HG03135 (cell line): Measurements from ENCODE around the gene AP1M2.
"Not testable (repeated sequence)": the region's sequence is repeated elsewhere in the genome, so short reads cannot be mapped to it uniquely, and the experiment has no call there.

Experiments used
- ATAC-seq: cut with Tn5 transposase; IDR thresholded peaks from one replicate; pipeline ENCODE4 v1.9.1; 2021; ENCODE audit warnings: mild to moderate bottlenecking, moderate library complexity; ENCODE audit not compliant: unreplicated experiment

Gene AP1M2

DNA sequence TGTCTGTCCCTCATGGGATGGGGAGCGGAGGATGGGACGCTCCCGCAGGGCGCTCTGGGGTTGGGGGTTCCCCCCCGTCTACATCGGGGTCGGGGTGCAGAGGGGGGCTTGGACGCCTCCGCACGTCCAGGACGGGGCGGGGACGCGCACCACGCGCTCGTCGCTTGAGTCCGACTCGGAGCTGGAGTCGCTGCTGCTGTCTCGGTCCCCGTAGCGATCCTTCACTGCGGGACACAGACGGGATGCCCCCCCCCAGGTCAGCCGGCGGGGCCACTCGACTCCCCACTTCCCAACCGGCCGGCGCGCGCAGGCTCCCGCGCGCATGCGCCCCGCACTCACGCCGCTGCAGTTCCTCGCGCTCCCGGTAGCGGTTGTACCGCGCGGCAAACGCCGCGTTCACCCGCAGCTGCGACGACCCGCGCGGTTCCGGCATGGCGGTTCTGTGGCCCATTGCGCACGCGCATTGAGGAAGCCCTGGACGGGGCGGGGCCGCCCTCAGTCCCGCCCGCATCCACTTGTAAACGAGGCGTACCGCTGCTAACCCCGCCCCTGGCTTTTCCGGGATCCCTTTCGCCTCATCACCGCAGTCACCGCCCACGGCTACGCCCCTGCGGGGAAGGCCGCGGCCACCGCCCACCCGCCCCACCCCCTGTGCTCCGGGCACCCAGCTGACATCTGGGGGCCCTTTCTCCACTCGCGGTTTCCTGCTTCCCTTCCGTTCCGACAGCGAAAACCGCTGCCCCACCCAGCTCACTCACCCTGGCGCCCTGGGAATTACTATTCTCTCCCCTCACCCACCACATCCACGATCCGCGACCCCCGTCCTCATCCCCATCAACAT lies 21.3 kb downstream of the AP1M2 start, which contains the start of gene KRI1:
TSS of gene KRI1 (minus strand) at position 444 of the 841 bp plus-strand sequence. CDS start at position 433, 11 bp downstream.
- ATAC-seq, result peak; percentile 44

DNA sequence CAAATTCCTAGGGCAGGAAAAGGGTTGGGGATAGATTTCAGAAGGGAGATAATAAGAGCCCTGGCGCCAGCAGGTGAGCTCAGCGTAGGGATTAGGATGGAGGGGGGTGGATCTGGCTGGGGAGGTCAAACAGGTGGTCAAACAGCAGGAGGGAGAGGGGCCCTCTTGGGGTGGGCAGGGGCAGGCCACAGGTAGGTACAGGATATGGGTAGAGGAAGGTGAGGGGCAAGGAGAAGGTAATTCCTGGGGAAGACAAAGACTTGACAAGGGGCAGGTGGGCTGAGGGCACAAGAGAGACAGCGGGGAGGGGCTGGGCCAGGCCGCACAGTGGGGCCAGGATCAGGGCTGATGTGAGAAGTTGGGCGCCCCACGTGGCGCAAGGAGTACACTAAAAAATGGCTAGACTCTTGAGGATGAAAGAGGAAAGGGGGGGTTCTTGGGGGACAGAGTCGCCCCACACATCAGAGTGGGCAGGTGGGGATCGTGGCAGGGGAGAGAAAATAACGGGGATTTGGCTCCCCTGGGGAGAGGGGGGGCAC lies 22.0 kb downstream of the AP1M2 start:
- ATAC-seq, result no peak

DNA sequence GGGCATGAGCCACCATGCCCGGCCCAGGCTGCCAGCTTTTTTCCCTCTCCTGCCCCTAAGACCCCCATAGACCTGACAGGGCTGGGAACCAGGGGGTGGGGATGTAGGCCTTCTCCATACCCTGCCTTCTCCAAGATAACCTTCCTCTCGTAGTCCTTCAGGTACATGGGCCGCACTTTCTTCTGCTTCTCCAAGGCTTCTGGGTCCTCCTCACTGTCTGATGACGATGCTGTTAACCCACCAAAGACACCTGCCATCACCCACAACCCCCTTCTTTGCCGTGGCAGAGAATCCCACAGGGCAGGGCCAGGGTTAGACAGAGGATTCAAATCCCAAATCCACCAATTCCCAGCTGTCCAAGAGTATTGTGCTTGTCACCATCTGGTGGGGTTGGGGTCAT lies 24.5 kb downstream of the AP1M2 start:
- ATAC-seq, result no peak

DNA sequence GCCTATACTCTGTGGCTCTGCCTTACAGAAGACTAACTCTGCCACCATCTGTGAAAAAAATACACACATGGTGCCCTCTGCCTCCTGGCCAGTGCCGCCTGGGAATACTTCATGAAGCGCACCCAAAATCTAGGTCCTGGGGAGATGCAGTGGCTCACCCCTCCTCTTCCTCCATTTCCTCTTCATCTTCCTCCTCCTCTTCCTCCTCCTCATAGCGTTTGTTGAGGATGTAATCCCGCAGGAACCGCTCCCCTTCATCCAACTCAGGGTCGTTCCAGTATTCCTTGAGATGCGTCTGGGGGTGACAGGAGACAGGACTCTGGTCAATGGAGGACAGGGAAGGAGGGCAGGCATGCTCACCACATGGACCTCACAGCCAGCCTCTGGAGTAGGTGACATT lies 27.0 kb downstream of the AP1M2 start:
- no peak for ATAC-seq

DNA sequence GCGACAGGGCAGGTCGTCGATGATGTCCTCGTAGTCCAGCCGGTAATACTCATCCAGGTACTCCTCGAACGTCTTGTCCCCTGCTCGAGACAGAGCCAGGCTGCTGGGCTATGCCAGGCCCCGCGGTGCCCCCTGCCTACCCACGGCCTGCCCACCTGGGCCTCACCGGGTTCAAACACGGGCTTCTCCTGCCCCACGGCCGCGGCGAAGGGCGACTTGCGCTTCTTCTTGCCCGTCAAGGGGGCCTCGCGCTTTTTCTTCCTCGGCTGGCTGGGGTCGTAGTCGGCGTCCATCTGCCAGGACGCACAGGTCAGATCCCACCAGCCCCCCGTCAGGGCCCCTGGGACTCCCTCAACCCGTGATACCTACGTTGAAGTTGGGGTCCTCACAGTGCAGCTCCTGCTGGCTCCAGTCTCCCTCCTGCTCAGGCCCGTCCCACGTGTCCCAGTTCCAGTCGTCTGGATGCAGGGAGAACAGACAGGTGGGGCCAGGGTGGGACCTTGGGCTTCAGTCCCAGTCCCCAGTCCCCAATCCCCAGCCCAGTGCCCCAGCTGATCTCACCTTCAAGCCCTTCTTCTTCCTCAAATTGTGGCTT lies 29.4 kb downstream of the AP1M2 start:
- ATAC-seq, result no peak

DNA sequence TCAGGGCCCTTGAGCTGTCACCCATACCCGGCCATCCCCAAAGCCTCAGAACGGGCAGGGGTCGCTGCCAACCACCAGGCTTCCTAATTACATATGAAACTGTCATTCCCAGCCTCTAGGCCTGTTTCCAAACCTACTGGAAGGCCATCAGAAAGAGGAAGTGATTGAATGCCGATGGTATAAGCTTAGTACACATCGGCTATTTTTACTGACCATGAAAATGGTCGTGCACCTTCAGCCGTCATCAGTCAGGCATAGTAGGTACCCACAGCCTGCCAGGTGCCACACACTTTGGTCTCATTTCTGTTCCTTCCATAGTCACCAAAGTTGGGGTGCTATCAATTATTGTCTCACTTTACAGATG lies 31.5 kb downstream of the AP1M2 start:
- no peak for ATAC-seq

DNA sequence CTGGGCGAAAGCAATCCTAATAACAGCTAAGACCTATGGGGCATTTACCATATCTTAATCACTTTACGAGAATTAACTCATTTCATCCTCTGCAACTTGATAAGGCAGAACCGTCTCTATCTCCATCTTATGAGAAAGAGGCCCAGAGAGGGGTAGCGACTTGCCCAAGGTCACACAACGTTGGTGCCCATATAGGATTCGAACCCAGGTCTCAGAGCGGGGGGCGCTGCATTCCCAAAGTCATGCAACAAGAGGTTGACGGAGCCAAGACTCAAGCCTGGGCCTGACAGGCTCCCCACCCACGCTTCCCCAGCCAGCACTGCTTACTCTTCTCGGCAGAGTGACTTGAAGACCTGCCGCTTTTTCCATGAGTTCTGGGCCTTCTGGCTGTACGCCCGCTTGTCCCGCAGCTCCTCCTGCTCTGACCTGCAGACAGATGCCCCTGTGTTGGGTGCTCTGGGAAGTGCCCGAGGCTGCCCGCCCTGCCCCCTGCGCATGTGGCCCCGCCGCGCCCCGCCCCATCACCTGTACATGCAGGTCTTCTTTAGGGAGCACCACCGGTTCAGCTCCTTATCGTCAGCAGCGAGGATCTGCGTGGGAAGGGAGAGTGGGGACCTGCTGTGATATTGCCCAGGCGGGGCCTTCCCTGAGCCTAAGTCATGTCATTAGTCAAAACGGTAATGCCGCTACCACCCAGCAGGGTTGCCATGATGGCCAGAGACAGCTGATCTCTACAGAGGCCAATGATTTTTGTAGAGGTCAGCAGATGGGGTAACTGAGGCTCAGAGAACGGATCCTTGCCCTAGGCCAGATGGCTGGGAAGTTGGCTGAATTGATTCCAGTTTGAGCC lies 32.1 kb downstream of the AP1M2 start:
- no peak for ATAC-seq

DNA sequence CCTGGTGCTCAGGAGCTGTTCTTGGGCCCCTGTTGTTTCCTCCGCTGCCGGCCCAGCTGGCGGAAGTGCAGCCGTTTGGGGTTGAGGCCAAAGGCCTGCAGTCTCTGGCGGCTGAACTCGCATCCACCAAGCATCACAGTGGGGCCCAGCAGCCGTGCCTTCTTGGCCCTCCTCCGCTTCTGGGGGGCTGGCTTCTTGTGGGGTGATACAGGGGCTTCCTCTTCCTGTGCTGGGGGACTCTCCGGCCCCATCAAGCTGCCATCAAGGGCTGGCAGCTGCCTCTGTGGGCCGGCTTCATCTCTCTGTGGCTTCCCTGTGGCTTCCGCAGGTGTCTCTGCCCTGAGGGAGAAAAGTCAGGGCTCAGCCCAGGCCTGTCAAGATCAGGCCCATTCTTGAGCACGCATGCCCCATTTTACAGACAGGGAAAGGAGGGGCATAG lies 33.1 kb downstream of the AP1M2 start:
- ATAC-seq, result peak; percentile 49

DNA sequence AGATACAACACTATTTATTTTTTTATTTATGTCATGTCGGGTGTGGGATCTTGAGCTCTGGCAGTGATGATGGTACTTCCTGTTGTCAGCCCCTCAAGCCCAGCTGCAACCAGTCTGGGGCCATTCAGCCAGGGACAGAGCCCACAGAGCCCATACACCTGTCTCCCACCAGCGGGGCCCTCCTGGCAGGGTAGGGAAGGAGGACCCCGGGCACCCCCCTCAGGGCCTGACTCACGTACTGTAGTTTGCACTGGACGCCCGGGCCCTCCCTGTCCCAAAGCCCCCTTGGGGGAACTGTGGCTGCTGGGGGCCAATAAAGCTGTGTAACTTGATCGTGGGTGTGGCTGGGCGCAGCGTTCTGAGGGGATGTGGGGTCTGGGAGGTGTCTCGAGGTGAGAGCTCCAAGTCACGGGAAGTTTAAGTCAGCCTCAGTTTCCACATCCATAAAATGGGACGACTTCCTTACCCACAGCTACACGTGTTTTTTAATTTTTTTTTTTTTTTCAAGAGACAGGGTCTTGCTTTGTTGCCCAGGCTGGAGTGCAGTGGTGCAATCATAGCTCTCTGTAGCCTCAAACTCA lies 33.9 kb downstream of the AP1M2 start:
- ATAC-seq, result no peak

DNA sequence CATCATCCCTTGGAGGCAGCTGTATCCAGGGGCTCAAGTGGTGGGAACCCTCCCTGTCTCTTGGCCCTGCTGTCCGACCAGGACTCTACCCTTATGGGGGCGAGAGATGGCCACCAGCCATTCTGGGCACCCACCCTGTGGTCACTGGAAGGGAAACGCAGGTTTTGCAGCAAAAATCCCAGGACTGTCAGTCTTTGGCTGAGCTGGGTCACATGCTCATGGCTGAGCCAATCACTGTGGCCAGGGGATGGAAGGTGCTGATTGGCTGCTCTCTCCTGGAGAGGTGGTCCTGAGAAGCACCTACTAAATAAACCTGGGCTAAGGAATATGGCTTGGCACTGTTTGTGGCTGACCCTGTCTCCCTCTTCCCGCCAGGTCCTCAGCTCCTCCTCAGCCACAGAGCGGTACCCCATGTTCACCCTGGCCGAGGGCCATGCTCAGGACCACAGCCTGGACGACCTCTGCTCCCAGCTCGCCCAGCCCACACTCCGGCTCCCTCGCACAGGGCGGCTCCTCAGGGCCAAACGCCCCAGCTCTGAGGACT lies 34.5 kb downstream of the AP1M2 start:
- no peak for ATAC-seq

DNA sequence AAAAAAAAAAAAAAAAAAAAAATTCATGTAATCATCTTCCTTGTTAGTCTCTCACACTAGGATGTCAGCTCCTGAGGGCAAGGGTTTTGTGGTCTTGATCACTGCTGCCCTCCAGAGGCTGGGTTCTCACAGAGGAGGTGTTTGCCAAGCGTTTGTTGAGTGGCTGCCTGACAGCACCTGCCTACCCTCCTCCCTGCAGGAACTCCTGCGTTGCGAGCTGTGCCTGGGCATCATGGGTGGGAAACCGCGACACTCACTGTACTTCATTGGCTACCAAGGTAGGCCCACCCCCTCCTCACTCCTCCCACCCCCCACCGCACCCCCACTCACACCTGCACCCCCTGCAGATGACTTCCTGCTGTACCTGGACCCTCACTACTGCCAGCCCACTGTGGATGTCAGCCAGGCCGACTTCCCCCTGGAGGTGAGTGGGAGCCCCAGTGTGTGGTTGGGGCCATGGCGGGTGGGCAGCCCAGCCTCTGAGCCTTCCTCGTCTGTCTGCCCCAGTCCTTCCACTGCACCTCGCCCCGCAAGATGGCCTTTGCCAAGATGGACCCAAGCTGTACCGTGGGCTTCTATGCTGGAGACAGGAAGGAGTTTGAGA lies 35.3 kb downstream of the AP1M2 start:
- no peak for ATAC-seq

DNA sequence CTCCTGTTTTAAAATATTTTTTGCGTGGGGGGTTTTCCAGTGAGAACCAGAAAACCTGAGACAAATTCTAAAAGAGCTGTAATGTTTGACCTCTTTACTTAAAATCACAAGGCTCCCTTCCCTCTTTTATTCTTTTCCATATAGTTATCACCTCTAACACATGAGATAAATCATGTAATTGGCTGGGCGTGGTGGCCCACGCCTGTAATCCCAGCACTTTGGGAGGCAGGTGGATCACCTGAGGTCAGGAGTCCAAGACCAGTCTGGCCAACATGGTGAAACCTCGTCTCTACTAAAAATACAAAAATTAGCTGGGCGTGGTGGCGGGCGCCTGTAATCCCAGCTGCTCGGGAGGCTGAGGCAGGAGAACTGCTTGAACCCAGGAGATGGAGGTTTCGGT lies 36.1 kb downstream of the AP1M2 start:
- not testable (repeated sequence) for ATAC-seq

DNA sequence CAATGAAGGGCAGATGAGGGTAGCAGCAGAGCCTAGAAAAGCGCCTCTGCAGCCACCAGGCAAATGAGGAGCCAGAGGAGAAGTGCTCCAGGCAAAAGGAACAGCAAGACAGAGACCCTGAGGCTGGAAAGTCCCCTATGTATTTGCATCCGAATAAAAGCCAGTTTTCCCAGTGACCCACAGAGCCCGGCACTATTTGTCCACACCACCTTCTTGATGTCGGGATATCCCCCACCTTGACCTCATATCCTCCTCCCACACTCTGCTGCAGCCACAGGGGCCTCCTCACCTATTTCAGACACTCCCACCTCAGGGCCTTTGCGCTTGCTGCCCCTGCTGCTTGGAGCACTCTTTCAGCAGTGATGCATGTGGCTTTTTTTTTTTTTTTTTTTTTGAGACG lies 36.8 kb downstream of the AP1M2 start:
- no peak for ATAC-seq

DNA sequence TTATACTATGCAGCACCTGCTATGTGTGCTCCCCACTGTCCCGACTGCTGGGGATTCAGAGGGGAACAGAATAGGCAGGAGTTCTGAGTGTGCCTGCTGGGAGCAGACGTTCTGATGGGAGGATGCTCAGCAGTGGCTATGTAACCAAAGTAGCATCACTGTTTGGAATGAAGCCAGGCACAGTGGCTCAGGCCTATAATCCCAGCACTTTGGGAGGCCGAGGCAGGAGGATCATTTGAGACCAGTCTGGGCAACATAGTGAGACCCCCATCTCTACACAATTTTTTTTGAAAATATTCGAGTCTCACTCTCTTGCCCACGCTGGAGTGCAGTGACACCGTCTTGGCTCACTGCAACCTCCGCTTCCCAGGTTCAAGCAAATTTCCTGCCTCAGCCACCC lies 37.4 kb downstream of the AP1M2 start:
- no peak for ATAC-seq

DNA sequence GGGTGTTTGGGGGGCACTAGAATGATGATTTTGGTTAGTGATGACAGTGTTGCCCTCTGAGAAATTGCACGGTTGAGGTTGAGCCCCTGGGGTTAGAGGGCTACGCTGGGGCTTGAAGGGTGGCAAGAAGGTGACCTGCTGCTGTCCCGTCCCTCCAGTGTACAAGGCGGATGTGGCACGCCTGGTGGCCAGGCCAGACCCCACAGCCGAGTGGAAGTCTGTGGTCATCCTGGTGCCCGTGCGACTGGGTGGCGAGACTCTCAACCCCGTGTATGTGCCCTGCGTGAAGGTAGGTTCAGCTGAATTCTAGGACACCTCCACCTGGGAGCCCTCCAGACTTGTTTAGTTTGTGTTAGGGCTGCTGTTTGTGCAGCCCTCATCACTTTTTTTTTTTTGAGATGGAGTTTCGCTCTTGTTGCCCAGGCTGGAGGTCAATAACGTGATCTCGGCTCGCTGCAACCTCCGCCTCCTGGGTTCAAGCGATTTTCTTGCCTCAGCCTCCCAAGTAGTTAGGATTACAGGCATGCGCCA lies 38.3 kb downstream of the AP1M2 start:
- no peak for ATAC-seq

DNA sequence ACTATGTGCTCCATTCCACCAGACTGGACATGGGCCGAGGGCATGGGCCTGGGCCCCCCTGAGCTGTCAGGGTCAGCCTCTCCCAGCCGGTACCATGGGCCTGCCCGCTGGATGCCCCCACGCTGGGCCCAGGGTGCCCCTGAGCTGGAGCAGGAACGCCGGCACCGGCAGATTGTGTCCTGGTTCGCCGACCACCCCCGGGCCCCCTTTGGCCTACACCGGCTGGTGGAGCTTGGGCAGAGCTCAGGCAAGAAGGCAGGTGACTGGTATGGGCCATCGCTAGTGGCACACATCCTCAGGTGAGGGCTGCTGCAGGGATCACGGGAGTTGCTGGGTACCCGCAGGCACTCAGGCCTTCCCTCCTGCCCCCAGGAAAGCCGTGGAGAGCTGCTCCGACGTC lies 40.3 kb downstream of the AP1M2 start:
- ATAC-seq, result no peak

DNA sequence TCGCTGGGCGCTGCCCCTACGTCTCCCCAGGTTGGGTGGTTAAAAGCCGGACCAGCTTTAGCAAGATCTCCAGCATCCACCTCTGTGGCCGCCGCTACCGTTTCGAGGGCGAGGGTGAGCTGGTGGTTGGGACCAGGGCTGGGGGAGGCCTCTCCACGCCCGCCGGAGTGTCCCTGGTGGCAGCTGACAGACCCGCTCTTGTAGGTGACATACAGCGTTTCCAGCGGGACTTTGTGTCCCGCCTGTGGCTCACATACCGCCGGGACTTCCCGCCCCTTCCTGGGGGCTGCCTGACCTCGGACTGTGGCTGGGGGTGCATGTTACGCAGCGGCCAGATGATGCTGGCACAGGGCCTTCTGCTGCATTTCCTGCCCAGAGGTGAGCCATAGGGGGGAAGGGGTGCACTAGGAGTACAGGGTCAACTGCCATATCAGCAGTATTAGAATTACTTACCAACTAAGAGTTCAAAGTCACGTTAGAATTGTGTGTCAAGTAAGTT lies 42.3 kb downstream of the AP1M2 start:
- no peak for ATAC-seq

DNA sequence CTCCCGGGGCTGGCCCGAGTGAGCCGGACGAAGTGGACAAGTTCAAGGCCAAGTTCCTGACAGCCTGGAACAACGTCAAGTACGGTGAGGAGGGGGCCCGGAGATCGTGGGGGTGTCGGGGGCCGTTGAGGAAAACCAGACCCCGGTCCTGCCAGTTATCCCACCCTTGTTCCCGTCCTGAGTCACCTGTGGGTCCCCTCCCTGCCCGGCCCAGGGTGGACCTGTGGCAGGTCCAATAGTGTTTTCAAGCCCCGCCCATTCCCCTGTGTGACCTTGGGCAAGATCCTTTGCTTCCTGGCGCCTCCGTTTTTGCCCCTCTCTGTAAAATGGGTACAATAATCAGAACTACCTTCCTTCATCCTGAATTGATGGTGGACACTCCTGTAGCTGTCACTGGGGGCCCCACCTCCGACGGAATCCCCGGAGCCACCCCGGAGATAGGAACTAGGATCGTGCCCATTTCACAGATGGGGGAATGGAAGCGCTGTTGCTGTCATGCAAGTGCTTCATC lies 42.8 kb downstream of the AP1M2 start:
- ATAC-seq, result no peak

DNA sequence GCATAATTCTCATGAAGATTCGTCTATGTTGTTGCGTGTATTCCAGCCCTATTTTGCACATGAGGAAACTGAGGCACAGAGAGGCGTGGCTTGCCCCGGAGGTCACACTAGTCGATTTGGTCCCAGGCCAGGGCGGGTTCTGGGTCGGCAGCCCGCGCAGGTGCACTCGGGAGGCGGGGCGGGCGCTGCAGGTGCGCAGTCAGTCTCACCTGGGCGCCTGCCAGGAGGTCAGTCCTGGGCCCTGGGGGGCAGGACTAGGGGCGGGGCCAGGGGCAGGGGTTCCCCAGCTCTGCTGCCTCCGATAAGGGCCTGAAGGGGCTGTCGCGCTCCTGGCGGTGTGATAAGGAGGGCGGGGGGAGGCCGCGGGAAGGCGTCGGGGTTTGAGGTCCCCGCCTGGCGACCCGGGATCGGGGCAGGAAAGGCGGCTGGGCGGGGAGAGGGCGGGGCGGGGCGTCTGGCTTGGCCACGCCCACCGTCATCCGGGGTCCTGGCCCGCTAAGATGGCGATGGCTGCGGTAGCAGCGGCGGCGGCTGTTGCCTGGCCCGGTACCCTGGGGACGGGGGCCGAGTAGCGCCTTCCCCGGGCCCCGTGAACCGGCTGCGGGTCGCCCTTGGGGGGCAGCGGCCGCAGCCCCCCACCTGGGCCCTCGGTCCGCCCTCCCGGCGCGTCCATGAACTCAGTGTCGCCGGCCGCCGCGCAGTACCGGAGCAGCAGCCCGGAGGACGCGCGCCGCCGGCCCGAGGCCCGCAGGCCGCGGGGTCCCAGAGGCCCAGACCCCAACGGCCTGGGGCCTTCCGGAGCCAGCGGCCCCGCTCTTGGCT lies 43.5 kb downstream of the AP1M2 start, which contains the start of gene ATG4D:
TSS of gene ATG4D (plus strand) at position 485 of the 822 bp plus-strand sequence. CDS start at position 672, 187 bp downstream.
- peak; percentile 63 for ATAC-seq
